ENCODE data around the gene HOXD4.

- TF ChIP-seq CTCF (conservative IDR thresholded peaks at IDR 0.05; ENCODE audit: low read depth, low read length) (no peak), BHLHE40 (IDR thresholded peaks at IDR 0.05; ENCODE audit: low read depth, low read length) (no peak), USF2 (IDR thresholded peaks at IDR 0.05; ENCODE audit: low read depth, low read length) (no peak), RFX5 (IDR thresholded peaks at IDR 0.05; ENCODE audit: low read depth, low read length) (no peak), POLR2A (IDR thresholded peaks at IDR 0.05; ENCODE audit: low read depth, low read length) (no peak), FOS (IDR thresholded peaks at IDR 0.05; ENCODE audit: low read depth, low read length) (no peak)
Observed at GRCh38 chr2:176160986-176161824, 9.9 kb downstream of the HOXD4 start.
